H54 (cell line): Measurements from ENCODE around the gene NBL1.

Source experiments
- DNase-seq: peaks from one replicate; pipeline ENCODE4 v3.0.0; 2011; ENCODE audit warnings: low spot score, mixed read lengths; ENCODE audit not compliant: insufficient read length
- FAIRE-seq: peaks from 3 replicates; lab custom pipeline; 2011; peaks lifted over from hg19 to GRCh38; lab: Jason Lieb, UNC
- POLR2A ChIP-seq: IDR thresholded peaks from 2 replicates; pipeline ENCODE4 v1.6.1; 2011; ENCODE audit warnings: low read depth, mild to moderate bottlenecking, low read length

NBL1 gene

GRCh38 chr1:19646377-19647319, 2.5 kb downstream of the NBL1 start:
- TF ChIP-seq POLR2A: no peak
- no peak for FAIRE-seq
- no peak for DNase-seq

GRCh38 chr1:19647643-19648042, 3.5 kb downstream of the NBL1 start:
- FAIRE-seq: no peak
- no peak for DNase-seq

GRCh38 chr1:19648239-19648638, 4.1 kb downstream of the NBL1 start:
- no peak for TF ChIP-seq POLR2A
- DNase-seq (no peak), FAIRE-seq (no peak)

More at GRCh38 chr1:19647643-19648042, 3.5 kb downstream of the NBL1 start:
- no peak for TF ChIP-seq POLR2A

- DNase-seq (no peak), FAIRE-seq (no peak)
- TF ChIP-seq POLR2A: no peak
Observed at GRCh38 chr1:19648689-19649088, 4.6 kb downstream of the NBL1 start.

GRCh38 chr1:19650416-19651140, 6.5 kb downstream of the NBL1 start:
- no peak for FAIRE-seq
- no peak for DNase-seq
- no peak for TF ChIP-seq POLR2A

GRCh38 chr1:19651141-19651737, 7.1 kb downstream of the NBL1 start:
- no peak for TF ChIP-seq POLR2A
- FAIRE-seq (no peak), DNase-seq (peak; percentile 55)

GRCh38 chr1:19654386-19654785, 10.3 kb downstream of the NBL1 start:
- DNase-seq (no peak), FAIRE-seq (no peak)
- TF ChIP-seq POLR2A: no peak

GRCh38 chr1:19654886-19655717, 11.0 kb downstream of the NBL1 start:
- no peak for TF ChIP-seq POLR2A
- DNase-seq (no peak), FAIRE-seq (no peak)

- FAIRE-seq: no peak
Observed at GRCh38 chr1:19655718-19656080, 11.6 kb downstream of the NBL1 start.

GRCh38 chr1:19656134-19656779, 12.1 kb downstream of the NBL1 start:
- FAIRE-seq (no peak), DNase-seq (no peak)
- TF ChIP-seq POLR2A: no peak

More at GRCh38 chr1:19655718-19656080, 11.6 kb downstream of the NBL1 start:
- no peak for DNase-seq
- no peak for TF ChIP-seq POLR2A

GRCh38 chr1:19656780-19657466, 12.8 kb downstream of the NBL1 start:
- FAIRE-seq (no peak), DNase-seq (no peak)
- no peak for TF ChIP-seq POLR2A

- TF ChIP-seq POLR2A: no peak
- DNase-seq: no peak
- FAIRE-seq: no peak
Observed at GRCh38 chr1:19657511-19657910, 13.4 kb downstream of the NBL1 start.
